Measurements from ENCODE around the gene WBP1L.
A peak's percentile ranks its signal among the peaks of the same experiment; 100 is the strongest.
"Not testable (repeated sequence)": the region's sequence is repeated elsewhere in the genome, so short reads cannot be mapped to it uniquely, and the experiment has no call there.

WBP1L gene

GRCh38 chr10:102714621-102715455, 28.9 kb upstream of the WBP1L start, which contains the start of gene SFXN2:
TSS of gene SFXN2 (plus strand) at chr10:102714636. CDS start at chr10:102726637, 12,001 bp downstream.
- Mint-ChIP-seq H3K36me3 (peaks cover 14% of the 10 kb centered on the region), H3K9me3 (no peaks in the 10 kb centered on the region), H3K27me3 (no peaks in the 10 kb centered on the region), H3K4me1 (peaks cover 49% of the 10 kb centered on the region), H3K4me3 (peak within 1 kb of the TSS; percentile 75), H3K27ac (peak within 1 kb of the TSS; percentile 85)
- CTCF ChIA-PET = interaction anchor here (0.6 to 4.0 kb wide), 13 partner anchors 11 to 212 kb away, joined by 3 to 17 read pairs (median 5); partner anchors contain the start of genes ACTR1A, SUFU and TRIM8
- DNase-seq = peak; percentile 73

- H3K4me1 Mint-ChIP-seq = peaks cover 52% of the 10 kb centered on the region
- CTCF ChIA-PET = interaction anchor here (0.6 to 4.0 kb wide), 4 partner anchors 12 to 512 kb away, joined by 3 to 15 read pairs (median 3); no protein-coding TSS in a partner anchor
- peak overlapping the region; percentile 55 for H3K4me3 Mint-ChIP-seq
- H3K9me3 Mint-ChIP-seq = no peaks in the 10 kb centered on the region
- no peak overlapping the region for H3K27ac Mint-ChIP-seq
- H3K36me3 Mint-ChIP-seq = peaks cover 14% of the 10 kb centered on the region
- DNase-seq = no peak
- no peaks in the 10 kb centered on the region for H3K27me3 Mint-ChIP-seq
Observed at GRCh38 chr10:102715880-102716279, 27.9 kb upstream of the WBP1L start.

GRCh38 chr10:102716900-102717565, 26.7 kb upstream of the WBP1L start:
- DNase-seq, H3K4me3 Mint-ChIP-seq, CTCF ChIA-PET, H3K9me3 Mint-ChIP-seq, H3K27ac Mint-ChIP-seq, H3K27me3 Mint-ChIP-seq: not testable (repeated sequence)
- H3K36me3 Mint-ChIP-seq = peaks cover 15% of the 10 kb centered on the region
- H3K4me1 Mint-ChIP-seq = peaks cover 56% of the 10 kb centered on the region

GRCh38 chr10:102718220-102718619, 25.5 kb upstream of the WBP1L start:
- no peaks in the 10 kb centered on the region for H3K27me3 Mint-ChIP-seq
- H3K27ac Mint-ChIP-seq = no peak overlapping the region
- peaks cover 48% of the 10 kb centered on the region for H3K4me1 Mint-ChIP-seq
- no peak overlapping the region for H3K4me3 Mint-ChIP-seq
- DNase-seq = no peak
- H3K9me3 Mint-ChIP-seq = no peaks in the 10 kb centered on the region
- CTCF ChIA-PET = no interaction called here
- H3K36me3 Mint-ChIP-seq = peaks cover 15% of the 10 kb centered on the region

GRCh38 chr10:102720337-102720736, 23.4 kb upstream of the WBP1L start:
- Mint-ChIP-seq H3K36me3 (peaks cover 25% of the 10 kb centered on the region), H3K9me3 (no peaks in the 10 kb centered on the region), H3K4me3 (no peak overlapping the region), H3K4me1 (peaks cover 40% of the 10 kb centered on the region), H3K27ac (no peak overlapping the region), H3K27me3 (no peaks in the 10 kb centered on the region)
- no peak for DNase-seq
- CTCF ChIA-PET = interaction anchor here (0.9 to 3.1 kb wide), 2 partner anchors 10 to 491 kb away, joined by 3 to 11 read pairs; no protein-coding TSS in a partner anchor

GRCh38 chr10:102720775-102721301, 22.9 kb upstream of the WBP1L start:
- CTCF ChIA-PET = interaction anchor here (1.3 to 3.1 kb wide), 2 partner anchors 9 to 21 kb away, joined by 3 to 11 read pairs; no protein-coding TSS in a partner anchor
- no peaks in the 10 kb centered on the region for H3K27me3 Mint-ChIP-seq
- DNase-seq = no peak

GRCh38 chr10:102721954-102722353, 21.8 kb upstream of the WBP1L start:
- H3K27me3 Mint-ChIP-seq = no peaks in the 10 kb centered on the region
- H3K9me3 Mint-ChIP-seq = no peaks in the 10 kb centered on the region
- no peak overlapping the region for H3K4me3 Mint-ChIP-seq
- H3K36me3 Mint-ChIP-seq = peaks cover 26% of the 10 kb centered on the region
- no peak for DNase-seq
- peaks cover 28% of the 10 kb centered on the region for H3K4me1 Mint-ChIP-seq
- no peak overlapping the region for H3K27ac Mint-ChIP-seq
- CTCF ChIA-PET = interaction anchor here (1.3 to 3.1 kb wide), 2 partner anchors 8 to 20 kb away, joined by 3 to 11 read pairs; no protein-coding TSS in a partner anchor

More at GRCh38 chr10:102720775-102721301, 22.9 kb upstream of the WBP1L start:
- peaks cover 37% of the 10 kb centered on the region for H3K4me1 Mint-ChIP-seq
- H3K4me3 Mint-ChIP-seq = no peak overlapping the region
- peaks cover 25% of the 10 kb centered on the region for H3K36me3 Mint-ChIP-seq
- no peaks in the 10 kb centered on the region for H3K9me3 Mint-ChIP-seq
- no peak overlapping the region for H3K27ac Mint-ChIP-seq

- Mint-ChIP-seq H3K4me1 (peaks cover 13% of the 10 kb centered on the region), H3K4me3 (no peak overlapping the region), H3K9me3 (no peaks in the 10 kb centered on the region), H3K27ac (no peak overlapping the region), H3K27me3 (no peaks in the 10 kb centered on the region), H3K36me3 (peaks cover 23% of the 10 kb centered on the region)
- DNase-seq = no peak
- CTCF ChIA-PET = no interaction called here
Observed at GRCh38 chr10:102723989-102724388, 19.8 kb upstream of the WBP1L start.

GRCh38 chr10:102726274-102726673, 17.5 kb upstream of the WBP1L start:
- H3K4me1 Mint-ChIP-seq = peaks cover 9% of the 10 kb centered on the region
- H3K27ac Mint-ChIP-seq = no peak overlapping the region
- no peak overlapping the region for H3K4me3 Mint-ChIP-seq
- CTCF ChIA-PET = interaction anchor here (1.6 kb wide), 1 partner anchor 176 kb away, joined by 12 read pairs; no protein-coding TSS in a partner anchor
- H3K9me3 Mint-ChIP-seq = no peaks in the 10 kb centered on the region
- peaks cover 23% of the 10 kb centered on the region for H3K36me3 Mint-ChIP-seq
- no peaks in the 10 kb centered on the region for H3K27me3 Mint-ChIP-seq
- no peak for DNase-seq

- peaks cover 22% of the 10 kb centered on the region for H3K36me3 Mint-ChIP-seq
- CTCF ChIA-PET = interaction anchor here (0.8 to 2.1 kb wide), 5 partner anchors 12 to 175 kb away, joined by 3 to 12 read pairs (median 3); partner anchors contain the start of genes ARL3, SFXN2 and WBP1L
- no peak overlapping the region for H3K4me3 Mint-ChIP-seq
- peak overlapping the region; percentile 26 for H3K27ac Mint-ChIP-seq
- peaks cover 2% of the 10 kb centered on the region for H3K4me1 Mint-ChIP-seq
- no peak for DNase-seq
- H3K27me3 Mint-ChIP-seq = no peaks in the 10 kb centered on the region
- H3K9me3 Mint-ChIP-seq = no peaks in the 10 kb centered on the region
Observed at GRCh38 chr10:102727037-102727818, 16.5 kb upstream of the WBP1L start.

- CTCF ChIA-PET = interaction anchor here (0.7 to 2.1 kb wide), 4 partner anchors 9 to 189 kb away, joined by 3 to 12 read pairs (median 8); partner anchors contain the start of genes ARL3, CNNM2 and SFXN2
- no peak overlapping the region for H3K4me3 Mint-ChIP-seq
- DNase-seq = peak; percentile 76
Observed at GRCh38 chr10:102729029-102730026, 14.4 kb upstream of the WBP1L start.

GRCh38 chr10:102731222-102731800, 12.4 kb upstream of the WBP1L start:
- no peak overlapping the region for H3K27ac Mint-ChIP-seq
- DNase-seq = no peak
- H3K4me1 Mint-ChIP-seq = peaks cover 2% of the 10 kb centered on the region
- H3K9me3 Mint-ChIP-seq = no peaks in the 10 kb centered on the region
- H3K36me3 Mint-ChIP-seq = peaks cover 15% of the 10 kb centered on the region
- H3K27me3 Mint-ChIP-seq = no peaks in the 10 kb centered on the region
- no peak overlapping the region for H3K4me3 Mint-ChIP-seq
- CTCF ChIA-PET = interaction anchor here (1.0 to 2.1 kb wide), 3 partner anchors 11 to 169 kb away, joined by 3 to 11 read pairs (median 5); partner anchors contain the start of genes ARL3 and SFXN2

More at GRCh38 chr10:102729029-102730026, 14.4 kb upstream of the WBP1L start:
- no peak overlapping the region for H3K27ac Mint-ChIP-seq
- H3K27me3 Mint-ChIP-seq = no peaks in the 10 kb centered on the region
- H3K4me1 Mint-ChIP-seq = peaks cover 2% of the 10 kb centered on the region
- H3K9me3 Mint-ChIP-seq = no peaks in the 10 kb centered on the region
- H3K36me3 Mint-ChIP-seq = peaks cover 19% of the 10 kb centered on the region

Data from activated naive CD4-positive, alpha-beta T cell treated with anti-CD3 and anti-CD28 coated beads, Interleukin-2, amount 10 ng/mL, durations not matched to agents 7 days and 5 days (primary cell).